ENCODE measurements around the gene ATP4B.

ATP4B gene

DNA sequence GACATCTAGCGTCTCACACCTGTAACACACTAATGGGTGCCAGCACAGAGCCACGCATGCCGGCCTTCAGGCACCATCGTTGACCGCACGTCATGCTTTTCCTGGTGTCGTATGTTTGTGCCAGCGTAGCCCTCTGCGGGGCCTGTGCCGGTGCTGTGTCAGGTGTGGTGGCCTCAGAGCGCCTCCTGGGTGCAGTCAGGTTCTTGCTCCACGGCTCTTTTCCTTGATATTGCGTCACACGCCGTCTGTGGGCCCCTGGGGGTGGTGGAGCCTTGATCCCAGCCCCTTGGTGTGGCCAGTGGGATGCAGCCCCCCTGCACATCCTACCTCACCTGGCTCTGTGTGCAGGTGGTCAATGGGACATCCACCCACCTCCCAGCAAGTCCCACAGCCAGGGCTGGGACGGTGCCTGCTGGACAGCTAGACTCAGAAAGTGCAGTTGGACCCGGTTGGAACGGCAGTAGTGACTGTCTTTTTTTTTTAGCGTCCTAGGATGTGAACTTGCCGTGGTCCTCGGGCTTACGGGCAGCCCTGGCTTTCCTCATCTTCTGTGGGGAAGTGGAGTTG, 48.9 kb downstream of the ATP4B start:
- H3K27ac ChIP-seq: no peak overlapping the region
- no peak for TF ChIP-seq ZFX (IDR thresholded peaks at IDR 0.05; ENCODE audit: borderline replicate concordance)
- TF ChIP-seq, protein P1, sequence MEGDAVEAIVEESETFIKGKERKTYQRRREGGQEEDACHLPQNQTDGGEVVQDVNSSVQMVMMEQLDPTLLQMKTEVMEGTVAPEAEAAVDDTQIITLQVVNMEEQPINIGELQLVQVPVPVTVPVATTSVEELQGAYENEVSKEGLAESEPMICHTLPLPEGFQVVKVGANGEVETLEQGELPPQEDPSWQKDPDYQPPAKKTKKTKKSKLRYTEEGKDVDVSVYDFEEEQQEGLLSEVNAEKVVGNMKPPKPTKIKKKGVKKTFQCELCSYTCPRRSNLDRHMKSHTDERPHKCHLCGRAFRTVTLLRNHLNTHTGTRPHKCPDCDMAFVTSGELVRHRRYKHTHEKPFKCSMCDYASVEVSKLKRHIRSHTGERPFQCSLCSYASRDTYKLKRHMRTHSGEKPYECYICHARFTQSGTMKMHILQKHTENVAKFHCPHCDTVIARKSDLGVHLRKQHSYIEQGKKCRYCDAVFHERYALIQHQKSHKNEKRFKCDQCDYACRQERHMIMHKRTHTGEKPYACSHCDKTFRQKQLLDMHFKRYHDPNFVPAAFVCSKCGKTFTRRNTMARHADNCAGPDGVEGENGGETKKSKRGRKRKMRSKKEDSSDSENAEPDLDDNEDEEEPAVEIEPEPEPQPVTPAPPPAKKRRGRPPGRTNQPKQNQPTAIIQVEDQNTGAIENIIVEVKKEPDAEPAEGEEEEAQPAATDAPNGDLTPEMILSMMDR (IDR thresholded peaks at IDR 0.05): no peak

DNA sequence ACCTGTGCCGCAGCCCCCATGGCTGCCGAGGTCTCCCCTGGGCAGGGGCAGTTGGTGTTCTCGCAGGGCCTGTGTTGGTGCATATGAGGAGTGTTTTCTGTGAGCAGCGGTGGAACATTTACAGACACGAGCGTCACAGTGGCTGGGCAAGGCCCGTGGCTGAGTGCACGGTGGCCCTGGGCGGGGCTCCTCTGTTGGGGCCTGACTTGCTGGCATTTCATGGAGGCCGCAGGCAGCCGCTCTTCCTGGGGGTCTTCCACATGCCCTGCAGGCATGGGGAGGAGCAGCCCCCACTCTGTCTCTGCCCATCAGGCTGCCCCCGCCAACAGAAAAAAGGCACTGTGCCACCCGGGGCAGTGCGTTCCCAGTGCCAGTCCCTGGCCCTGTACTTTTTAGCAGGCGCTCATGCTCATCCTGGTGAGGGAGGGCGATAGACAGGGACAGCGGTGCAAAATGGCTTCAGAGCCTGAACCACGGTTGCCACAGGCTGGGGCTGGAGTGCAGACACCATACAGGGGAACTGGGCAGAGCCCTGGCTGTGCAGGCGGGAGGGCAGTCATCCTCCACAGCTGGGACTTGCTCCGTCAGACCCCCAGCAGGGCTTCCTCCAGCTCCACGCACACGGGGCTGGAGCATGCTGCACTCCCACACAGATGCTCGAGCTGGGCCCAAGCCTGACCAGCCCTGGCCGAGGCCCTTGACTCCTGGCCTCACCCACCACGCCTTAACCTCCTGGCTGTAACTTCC, 49.9 kb downstream of the ATP4B start:
- TF ChIP-seq, protein P1 (IDR thresholded peaks at IDR 0.05): no peak
- no peak for TF ChIP-seq ZFX (IDR thresholded peaks at IDR 0.05; ENCODE audit: borderline replicate concordance)
- H3K27ac ChIP-seq: no peak overlapping the region

DNA sequence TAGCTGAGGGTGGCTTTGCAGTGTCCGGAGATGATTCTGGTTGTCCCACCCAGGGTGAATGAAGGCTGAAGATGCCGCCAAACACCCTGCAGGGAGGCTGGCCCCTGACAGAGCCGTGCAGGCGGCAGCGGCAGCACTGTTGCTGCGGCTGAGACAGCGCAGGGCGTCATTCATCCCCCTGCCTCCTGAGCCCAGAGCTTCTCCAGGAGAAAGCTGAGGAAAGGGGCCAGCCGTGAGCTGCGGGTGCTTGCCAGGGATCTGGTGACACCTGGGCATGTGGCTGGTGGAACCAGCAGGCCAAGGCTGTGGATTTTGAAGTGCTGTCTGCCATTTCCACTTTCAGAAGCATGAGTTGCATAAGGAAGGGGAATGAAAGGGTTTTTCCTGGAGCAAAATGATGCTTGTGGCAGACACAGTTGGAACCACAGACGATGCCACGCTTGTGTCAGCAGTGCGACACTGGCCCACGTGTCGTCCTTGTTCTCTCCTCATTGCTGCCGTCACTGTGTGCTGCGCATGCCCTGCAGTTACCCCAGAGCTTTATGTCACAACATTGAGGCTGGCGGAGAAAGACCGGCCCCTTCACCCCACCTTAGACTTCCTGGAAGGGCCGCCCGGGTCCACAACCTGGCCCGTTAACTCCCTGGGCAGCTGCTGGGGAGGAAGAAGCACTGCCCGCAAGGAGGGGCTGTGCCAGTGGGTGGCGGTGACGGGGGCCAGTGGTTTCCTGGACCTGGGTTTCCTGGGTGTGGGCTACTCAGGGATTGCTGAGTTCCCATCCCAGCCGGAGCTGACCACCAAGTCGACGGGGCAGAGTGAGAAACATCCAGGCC, 50.7 kb downstream of the ATP4B start:
- no peak for TF ChIP-seq ZFX (IDR thresholded peaks at IDR 0.05; ENCODE audit: borderline replicate concordance)
- no peak overlapping the region for H3K27ac ChIP-seq

- no peak for TF ChIP-seq ZFX (IDR thresholded peaks at IDR 0.05; ENCODE audit: borderline replicate concordance)
- TF ChIP-seq, protein P1 (IDR thresholded peaks at IDR 0.05): no peak
Measured at GRCh38 chr13:113605866-113606438, 52.0 kb downstream of the ATP4B start.

DNA sequence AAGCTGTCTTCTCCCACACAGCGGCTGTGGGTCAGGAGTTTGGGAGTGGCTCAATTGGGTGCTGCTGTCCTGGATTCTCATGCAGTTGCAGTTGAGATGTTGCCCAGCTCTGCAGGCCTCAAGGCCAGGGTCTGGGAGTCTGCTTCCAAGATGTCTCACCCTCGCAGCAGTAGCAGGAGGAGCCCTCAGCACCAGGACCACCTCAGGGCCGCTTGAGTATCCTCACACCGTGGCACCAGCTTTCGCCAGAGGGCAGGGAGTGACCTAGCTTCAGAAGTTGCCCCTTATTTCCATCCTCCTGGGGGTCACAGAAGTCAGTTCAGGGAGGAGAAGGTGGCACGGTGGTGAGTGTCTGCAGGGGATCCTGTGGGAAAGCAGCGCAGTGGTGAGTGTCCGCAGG, 52.5 kb downstream of the ATP4B start:
- no peak for TF ChIP-seq ZFX (IDR thresholded peaks at IDR 0.05; ENCODE audit: borderline replicate concordance)
- TF ChIP-seq, protein P1 (IDR thresholded peaks at IDR 0.05): no peak
- no peak overlapping the region for H3K27ac ChIP-seq

More at GRCh38 chr13:113605866-113606438, 52.0 kb downstream of the ATP4B start:
- H3K27ac ChIP-seq: no peak overlapping the region

- no peak for TF ChIP-seq ZFX (IDR thresholded peaks at IDR 0.05; ENCODE audit: borderline replicate concordance)
- TF ChIP-seq, protein P1 (IDR thresholded peaks at IDR 0.05): no peak
- no peak overlapping the region for H3K27ac ChIP-seq
Measured at GRCh38 chr13:113604186-113604585, 53.8 kb downstream of the ATP4B start.

DNA sequence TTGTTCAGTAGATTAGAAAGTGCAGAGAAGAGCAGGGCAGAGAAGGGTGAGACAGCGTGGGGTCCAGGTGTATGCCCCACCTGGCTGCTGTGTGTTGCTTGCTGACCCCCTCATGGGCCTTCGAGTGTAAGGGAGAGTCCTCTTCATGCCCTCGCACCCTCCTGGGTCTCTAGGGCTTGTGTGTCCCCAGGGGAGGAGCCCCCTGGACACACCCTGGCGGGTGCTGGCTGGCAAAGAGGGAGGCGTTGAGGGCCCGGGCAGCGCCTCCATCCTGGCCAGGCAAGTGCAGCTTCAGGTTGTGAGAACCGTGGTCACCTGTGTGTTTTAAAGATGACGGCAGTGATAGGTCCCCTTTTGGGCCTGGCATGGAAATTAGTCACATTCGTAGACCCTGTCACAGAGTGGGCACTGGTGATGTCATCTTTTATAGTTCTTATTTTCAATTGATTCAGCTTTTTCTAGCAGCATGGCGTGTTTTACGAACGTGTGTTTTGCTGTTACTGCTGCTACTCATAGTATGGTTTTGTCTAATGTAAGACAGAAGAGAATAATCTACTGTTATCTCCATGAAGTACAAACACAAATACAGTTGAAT, 54.8 kb downstream of the ATP4B start:
- H3K27ac ChIP-seq: no peak overlapping the region
- TF ChIP-seq ZFX (IDR thresholded peaks at IDR 0.05; ENCODE audit: borderline replicate concordance): no peak
- TF ChIP-seq, protein P1 (IDR thresholded peaks at IDR 0.05): no peak
